SK-N-SH treated with all-trans-retinoic acid at 6 μM for 48 hours (cell line): Measurements from ENCODE around the gene CHST10.

ENCODE experiments used
- ATAC-seq: fragments of 200-7000 bp; cut with Tn5 transposase; 3 replicates; pipeline ENCODE4 v1.9.1; 2020; ENCODE audit warnings: mild to moderate bottlenecking, moderate library complexity
- ARNTL ChIP-seq: fragments of 450-650 bp; formaldehyde crosslinking; IDR thresholded peaks from 2 replicates; pipeline ENCODE4 v1.5.0; 2020; ENCODE audit warnings: low read depth, mild to moderate bottlenecking, moderate library complexity, borderline replicate concordance
- BACH2 ChIP-seq: fragments of 250-450 bp; sonication (Bioruptor Pico); IDR thresholded peaks from 2 replicates; pipeline ENCODE4 v1.9.0; 2021; ENCODE audit warnings: mild to moderate bottlenecking, borderline replicate concordance
- CREB5 ChIP-seq: fragments of 250-450 bp; sonication (Bioruptor Pico); IDR thresholded peaks from 2 replicates; pipeline ENCODE4 v1.5.1; 2020; ENCODE audit warnings: low read depth, mild to moderate bottlenecking, moderate library complexity
- CSDC2 ChIP-seq: fragments of 250-450 bp; sonication (Bioruptor Pico); IDR thresholded peaks from 2 replicates; pipeline ENCODE4 v1.5.0; 2020; ENCODE audit warnings: mild to moderate bottlenecking, moderate library complexity
- CSRNP3 ChIP-seq: fragments of 250-450 bp; sonication (Bioruptor Pico); IDR thresholded peaks from 2 replicates; pipeline ENCODE4 v1.5.1; 2021; ENCODE audit warnings: mild to moderate bottlenecking, moderate library complexity
- ESRRG ChIP-seq: fragments of 250-450 bp; sonication (Bioruptor Pico); IDR thresholded peaks from 2 replicates; pipeline ENCODE4 v1.6.1; 2021; ENCODE audit warnings: mild to moderate bottlenecking
- GLIS3 ChIP-seq: fragments of 250-450 bp; sonication (Bioruptor Pico); IDR thresholded peaks from 2 replicates; pipeline ENCODE4 v1.5.0; 2020; ENCODE audit warnings: mild to moderate bottlenecking, moderate library complexity
- ISL1 ChIP-seq: fragments of 250-450 bp; sonication (Bioruptor Pico); IDR thresholded peaks from 2 replicates; pipeline ENCODE4 v2.1.2; 2022; ENCODE audit warnings: mild to moderate bottlenecking, moderate library complexity
- OSR1 ChIP-seq: fragments of 250-450 bp; sonication (Bioruptor Pico); IDR thresholded peaks from 2 replicates; pipeline ENCODE4 v1.8.0; 2022; ENCODE audit warnings: moderate library complexity, mild to moderate bottlenecking, inconsistent platforms
- PPARA ChIP-seq: fragments of 250-450 bp; sonication (Bioruptor Pico); IDR thresholded peaks from 2 replicates; pipeline ENCODE4 v1.5.0; 2020; ENCODE audit warnings: mild to moderate bottlenecking, borderline replicate concordance
- RARB ChIP-seq: fragments of 250-450 bp; sonication (Bioruptor Pico); IDR thresholded peaks from 2 replicates; pipeline ENCODE4 v1.8.0; 2021; ENCODE audit warnings: mild to moderate bottlenecking, moderate library complexity
- SNAI2 ChIP-seq: fragments of 250-450 bp; sonication (Bioruptor Pico); IDR thresholded peaks from 2 replicates; pipeline ENCODE4 v1.5.0; 2020; ENCODE audit warnings: mild to moderate bottlenecking, moderate library complexity
- TCF4 ChIP-seq: fragments of 250-450 bp; sonication (Bioruptor Pico); IDR thresholded peaks from 2 replicates; pipeline ENCODE4 v1.8.0; 2021; ENCODE audit warnings: mild to moderate bottlenecking, moderate library complexity, borderline replicate concordance
- TSHZ2 ChIP-seq: fragments of 250-450 bp; sonication (Bioruptor Pico); IDR thresholded peaks from 2 replicates; pipeline ENCODE4 v1.5.0; 2020; ENCODE audit warnings: mild to moderate bottlenecking, moderate library complexity
- ZC3H10 ChIP-seq: fragments of 250-450 bp; sonication (Bioruptor Pico); IDR thresholded peaks from 2 replicates; pipeline ENCODE4 v1.5.1; 2021; ENCODE audit warnings: mild to moderate bottlenecking, moderate library complexity
- ZFP3 ChIP-seq: fragments of 250-450 bp; sonication (Bioruptor Pico); IDR thresholded peaks from 2 replicates; pipeline ENCODE4 v1.5.0; 2020; ENCODE audit warnings: mild to moderate bottlenecking, moderate library complexity
- ZFP30 ChIP-seq: fragments of 450-650 bp; formaldehyde crosslinking; IDR thresholded peaks from 2 replicates; pipeline ENCODE4 v1.5.0; 2022; ENCODE audit warnings: mild to moderate bottlenecking, moderate library complexity
- ZNF565 ChIP-seq: fragments of 450-650 bp; formaldehyde crosslinking; conservative IDR thresholded peaks from 2 replicates; pipeline ENCODE4 v1.5.0; 2020; ENCODE audit warnings: low read depth, mild to moderate bottlenecking, moderate library complexity
- ZNF70 ChIP-seq: fragments of 450-650 bp; formaldehyde crosslinking; IDR thresholded peaks from 2 replicates; pipeline ENCODE4 v1.5.0; 2020; ENCODE audit warnings: mild to moderate bottlenecking, moderate library complexity
- ZNF8 ChIP-seq: fragments of 450-650 bp; formaldehyde crosslinking; IDR thresholded peaks from 2 replicates; pipeline ENCODE4 v1.5.0; 2020; ENCODE audit warnings: mild to moderate bottlenecking, moderate library complexity
- TF ChIP-seq, protein P1 (sequence below): fragments of 250-450 bp; sonication (Bioruptor Pico); IDR thresholded peaks from 2 replicates; pipeline ENCODE4 v1.8.0; 2021; ENCODE audit warnings: low read depth, mild to moderate bottlenecking, moderate library complexity, borderline replicate concordance
- TF ChIP-seq, protein P2 (sequence below): fragments of 250-450 bp; sonication (Bioruptor Pico); IDR thresholded peaks from 2 replicates; pipeline ENCODE4 v1.8.0; 2020; ENCODE audit warnings: mild to moderate bottlenecking, moderate library complexity, borderline replicate concordance

CHST10 gene

GRCh38 chr2:100403722-100404121 is 13.7 kb downstream of the CHST10 start:
- no peak for ATAC-seq
- TF ChIP-seq ZNF8 (CRISPR knock-in tag) (no peak), ZNF565 (no peak), RARB (no peak), ZFP30 (CRISPR knock-in tag) (no peak), ZC3H10 (CRISPR knock-in tag) (no peak), ISL1 (CRISPR knock-in tag) (no peak), ESRRG (no peak), ARNTL (no peak), SNAI2 (CRISPR knock-in tag) (no peak), CSRNP3 (CRISPR knock-in tag) (no peak), ZFP3 (CRISPR knock-in tag) (no peak), OSR1 (CRISPR knock-in tag) (no peak), ZNF70 (no peak), PPARA (CRISPR knock-in tag) (no peak), TCF4 (CRISPR knock-in tag) (no peak), CSDC2 (CRISPR knock-in tag) (no peak), TSHZ2 (CRISPR knock-in tag) (no peak)
- TF ChIP-seq, protein P1, sequence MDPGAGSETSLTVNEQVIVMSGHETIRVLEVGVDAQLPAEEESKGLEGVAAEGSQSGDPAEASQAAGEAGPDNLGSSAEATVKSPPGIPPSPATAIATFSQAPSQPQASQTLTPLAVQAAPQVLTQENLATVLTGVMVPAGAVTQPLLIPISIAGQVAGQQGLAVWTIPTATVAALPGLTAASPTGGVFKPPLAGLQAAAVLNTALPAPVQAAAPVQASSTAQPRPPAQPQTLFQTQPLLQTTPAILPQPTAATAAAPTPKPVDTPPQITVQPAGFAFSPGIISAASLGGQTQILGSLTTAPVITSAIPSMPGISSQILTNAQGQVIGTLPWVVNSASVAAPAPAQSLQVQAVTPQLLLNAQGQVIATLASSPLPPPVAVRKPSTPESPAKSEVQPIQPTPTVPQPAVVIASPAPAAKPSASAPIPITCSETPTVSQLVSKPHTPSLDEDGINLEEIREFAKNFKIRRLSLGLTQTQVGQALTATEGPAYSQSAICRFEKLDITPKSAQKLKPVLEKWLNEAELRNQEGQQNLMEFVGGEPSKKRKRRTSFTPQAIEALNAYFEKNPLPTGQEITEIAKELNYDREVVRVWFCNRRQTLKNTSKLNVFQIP (CRISPR knock-in tag): no peak
- TF ChIP-seq, protein P2, sequence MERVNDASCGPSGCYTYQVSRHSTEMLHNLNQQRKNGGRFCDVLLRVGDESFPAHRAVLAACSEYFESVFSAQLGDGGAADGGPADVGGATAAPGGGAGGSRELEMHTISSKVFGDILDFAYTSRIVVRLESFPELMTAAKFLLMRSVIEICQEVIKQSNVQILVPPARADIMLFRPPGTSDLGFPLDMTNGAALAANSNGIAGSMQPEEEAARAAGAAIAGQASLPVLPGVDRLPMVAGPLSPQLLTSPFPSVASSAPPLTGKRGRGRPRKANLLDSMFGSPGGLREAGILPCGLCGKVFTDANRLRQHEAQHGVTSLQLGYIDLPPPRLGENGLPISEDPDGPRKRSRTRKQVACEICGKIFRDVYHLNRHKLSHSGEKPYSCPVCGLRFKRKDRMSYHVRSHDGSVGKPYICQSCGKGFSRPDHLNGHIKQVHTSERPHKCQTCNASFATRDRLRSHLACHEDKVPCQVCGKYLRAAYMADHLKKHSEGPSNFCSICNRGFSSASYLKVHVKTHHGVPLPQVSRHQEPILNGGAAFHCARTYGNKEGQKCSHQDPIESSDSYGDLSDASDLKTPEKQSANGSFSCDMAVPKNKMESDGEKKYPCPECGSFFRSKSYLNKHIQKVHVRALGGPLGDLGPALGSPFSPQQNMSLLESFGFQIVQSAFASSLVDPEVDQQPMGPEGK (CRISPR knock-in tag): no peak
- TF ChIP-seq, all 23 proteins: peak for 0

DNA sequence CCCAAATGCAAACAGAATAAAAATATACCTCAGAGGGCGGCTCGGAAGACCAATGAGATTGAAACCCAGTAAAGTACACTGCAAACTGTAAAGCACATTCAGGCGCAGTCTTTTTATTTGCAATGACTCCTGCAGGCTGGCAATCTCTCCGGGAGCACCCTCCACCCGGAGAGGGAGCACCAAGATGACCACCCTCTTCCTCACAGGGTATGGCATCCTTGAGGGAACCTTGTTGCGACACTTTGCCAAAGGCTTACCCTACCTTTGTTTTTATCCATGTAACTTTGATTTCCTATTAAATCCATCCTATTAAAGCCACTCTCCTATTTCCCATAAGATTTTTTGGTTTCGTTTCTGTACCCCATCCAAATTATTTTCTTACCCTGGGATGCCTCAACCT is 16.2 kb downstream of the CHST10 start:
- ATAC-seq: no peak
- TF ChIP-seq CSDC2 (CRISPR knock-in tag) (no peak), TSHZ2 (CRISPR knock-in tag) (no peak), OSR1 (CRISPR knock-in tag) (no peak), ESRRG (no peak), ZNF8 (CRISPR knock-in tag) (no peak), ZNF565 (no peak), GLIS3 (CRISPR knock-in tag) (no peak), ZFP3 (CRISPR knock-in tag) (no peak), CSRNP3 (CRISPR knock-in tag) (no peak), CREB5 (CRISPR knock-in tag) (no peak), RARB (no peak), ISL1 (CRISPR knock-in tag) (no peak), BACH2 (CRISPR knock-in tag) (no peak), ZC3H10 (CRISPR knock-in tag) (no peak)
- TF ChIP-seq, protein P1 (CRISPR knock-in tag): no peak
- TF ChIP-seq, protein P2 (CRISPR knock-in tag): no peak
